ENCODE results near the gene AFF3. TPM values are rescaled to one million over a fixed set of nuclear protein-coding genes. Genes with fewer than 3 reads are reported as not detected.
"Not testable (repeated sequence)": the region's sequence is repeated elsewhere in the genome, so short reads cannot be mapped to it uniquely, and the experiment has no call there.

The AFF3 gene
- total RNA-seq, 1 experiment from 2014 or later, result 4.2 TPM

- DNase-seq (ENCODE audit: low read depth, low spot score); in situ Hi-C loops (cut with HindIII; ENCODE audit: low pct_unique_long_range_greater_than_20kb, low sequenced_read_pairs): not testable (repeated sequence)
Measured at GRCh38 chr2:100091807-100092206, 50.6 kb downstream of the AFF3 start.

- in situ Hi-C loops (cut with HindIII; ENCODE audit: low pct_unique_long_range_greater_than_20kb, low sequenced_read_pairs); DNase-seq (ENCODE audit: low read depth, low spot score): not testable (repeated sequence)
Measured at GRCh38 chr2:100085744-100086143, 56.6 kb downstream of the AFF3 start.

GRCh38 chr2:100083421-100084216 is 58.8 kb downstream of the AFF3 start:
- not testable (repeated sequence) for DNase-seq (ENCODE audit: low read depth, low spot score)

GRCh38 chr2:100082302-100082978 is 60.0 kb downstream of the AFF3 start:
- DNase-seq (ENCODE audit: low read depth, low spot score); in situ Hi-C loops (cut with HindIII; ENCODE audit: low pct_unique_long_range_greater_than_20kb, low sequenced_read_pairs): not testable (repeated sequence)

More at GRCh38 chr2:100083421-100084216, 58.8 kb downstream of the AFF3 start:
- in situ Hi-C loops (cut with HindIII; ENCODE audit: low pct_unique_long_range_greater_than_20kb, low sequenced_read_pairs), result not testable (repeated sequence)

- in situ Hi-C loops (cut with HindIII; ENCODE audit: low pct_unique_long_range_greater_than_20kb, low sequenced_read_pairs), result no loop called here
- no peak for DNase-seq (ENCODE audit: low read depth, low spot score)
Measured at GRCh38 chr2:100077935-100078334, 64.5 kb downstream of the AFF3 start.

- in situ Hi-C loops (cut with HindIII; ENCODE audit: low pct_unique_long_range_greater_than_20kb, low sequenced_read_pairs), result no loop called here
- DNase-seq (ENCODE audit: low read depth, low spot score), result no peak
Measured at GRCh38 chr2:100077456-100077855, 64.9 kb downstream of the AFF3 start.

DNA sequence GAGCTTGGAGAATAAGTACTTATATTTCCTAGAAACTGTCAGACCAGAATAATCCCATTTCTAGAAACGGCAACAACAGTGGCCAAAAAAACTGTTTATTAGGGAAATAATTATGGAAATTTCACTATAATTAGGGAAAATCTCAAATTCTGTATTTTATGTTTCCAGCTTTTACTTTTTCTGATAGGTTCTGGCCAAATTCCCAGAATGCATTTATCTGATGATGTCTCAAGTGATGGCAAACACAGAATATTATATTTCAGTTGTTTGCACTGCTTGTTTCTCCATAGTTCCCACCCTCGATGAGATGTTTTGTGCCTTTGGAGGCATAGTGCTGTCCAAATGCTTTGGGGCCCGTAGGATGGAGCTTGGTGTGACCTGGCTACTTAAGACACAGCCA is 66.9 kb downstream of the AFF3 start:
- in situ Hi-C loops (cut with HindIII; ENCODE audit: low pct_unique_long_range_greater_than_20kb, low sequenced_read_pairs), result no loop called here
- no peak for DNase-seq (ENCODE audit: low read depth, low spot score)

DNA sequence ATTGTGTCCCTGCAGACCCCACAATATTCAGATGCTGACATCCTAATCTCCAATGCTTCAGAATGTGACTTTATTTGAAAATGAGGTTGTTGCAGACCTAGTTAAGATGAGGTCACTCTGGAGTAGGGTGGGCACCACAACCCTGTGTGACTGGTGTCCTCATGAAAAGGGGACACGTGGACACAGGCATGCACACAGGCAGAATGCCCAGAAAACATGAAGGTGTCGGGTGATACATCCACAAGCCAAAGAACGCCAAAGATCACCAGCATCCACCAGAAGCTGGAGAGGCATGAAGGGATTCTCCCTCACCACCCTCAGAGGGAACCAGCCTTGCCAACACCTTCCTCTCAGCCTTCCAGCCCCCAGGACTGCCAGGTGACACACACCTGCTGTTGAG is 69.3 kb downstream of the AFF3 start:
- in situ Hi-C loops (cut with HindIII; ENCODE audit: low pct_unique_long_range_greater_than_20kb, low sequenced_read_pairs), result no loop called here
- DNase-seq (ENCODE audit: low read depth, low spot score), result no peak

DNA sequence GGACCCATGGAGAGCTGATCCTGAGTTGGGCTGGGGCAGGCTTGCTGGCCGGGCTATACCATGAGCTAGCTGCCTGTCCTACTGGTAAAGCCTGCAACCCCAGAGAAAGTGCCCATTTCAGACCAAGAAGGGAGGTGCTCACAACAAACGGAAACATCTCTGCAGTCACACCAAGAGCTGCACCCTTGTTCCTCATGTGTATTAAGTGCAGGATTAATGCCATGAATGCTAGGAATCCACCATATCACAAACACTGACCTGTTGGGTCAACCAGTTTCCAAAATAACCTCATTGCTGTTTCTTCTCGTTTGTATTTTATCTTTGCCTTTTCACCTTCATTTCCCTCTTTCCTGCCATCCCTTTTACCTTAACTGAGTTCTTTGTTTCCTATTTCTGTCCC is 69.9 kb downstream of the AFF3 start:
- DNase-seq (ENCODE audit: low read depth, low spot score), result no peak
- in situ Hi-C loops (cut with HindIII; ENCODE audit: low pct_unique_long_range_greater_than_20kb, low sequenced_read_pairs), result no loop called here

DNA sequence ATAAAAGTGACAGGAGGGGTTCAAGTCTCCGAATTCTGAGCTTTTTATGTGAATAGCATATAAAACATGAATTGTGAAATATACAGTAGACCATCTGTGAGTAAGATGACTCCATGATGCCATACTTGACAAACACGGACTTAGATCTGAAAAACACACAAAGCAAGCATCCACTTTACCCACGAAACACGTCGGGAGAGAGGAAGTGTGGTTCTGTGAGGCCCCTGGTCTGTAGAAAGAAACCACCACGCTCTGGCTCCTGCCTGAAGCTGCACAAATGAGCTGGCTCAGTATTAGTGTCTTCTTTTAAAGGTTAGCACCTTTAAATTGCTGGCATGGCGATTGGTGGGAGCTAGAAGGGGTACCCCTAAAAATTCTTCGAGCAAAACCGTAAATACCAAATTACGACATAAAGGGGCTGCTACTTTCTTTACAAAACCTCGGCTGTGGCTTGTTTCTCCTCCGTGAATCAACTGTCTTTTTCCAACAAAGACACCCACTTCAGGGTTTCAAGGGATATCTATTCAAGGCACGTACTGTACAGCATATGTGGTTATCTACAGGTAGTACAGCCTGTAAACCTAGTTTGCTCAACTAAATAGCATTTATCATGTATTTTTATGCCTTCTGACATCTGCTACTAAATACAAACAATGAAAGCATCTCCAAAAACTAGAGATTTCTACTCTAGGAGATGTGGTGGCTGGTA is 70.9 kb downstream of the AFF3 start:
- no peak for DNase-seq (ENCODE audit: low read depth, low spot score)
- in situ Hi-C loops (cut with HindIII; ENCODE audit: low pct_unique_long_range_greater_than_20kb, low sequenced_read_pairs), result no loop called here

- DNase-seq (ENCODE audit: low read depth, low spot score), result no peak
- in situ Hi-C loops (cut with HindIII; ENCODE audit: low pct_unique_long_range_greater_than_20kb, low sequenced_read_pairs), result no loop called here
Measured at GRCh38 chr2:100070078-100070477, 72.3 kb downstream of the AFF3 start.

DNA sequence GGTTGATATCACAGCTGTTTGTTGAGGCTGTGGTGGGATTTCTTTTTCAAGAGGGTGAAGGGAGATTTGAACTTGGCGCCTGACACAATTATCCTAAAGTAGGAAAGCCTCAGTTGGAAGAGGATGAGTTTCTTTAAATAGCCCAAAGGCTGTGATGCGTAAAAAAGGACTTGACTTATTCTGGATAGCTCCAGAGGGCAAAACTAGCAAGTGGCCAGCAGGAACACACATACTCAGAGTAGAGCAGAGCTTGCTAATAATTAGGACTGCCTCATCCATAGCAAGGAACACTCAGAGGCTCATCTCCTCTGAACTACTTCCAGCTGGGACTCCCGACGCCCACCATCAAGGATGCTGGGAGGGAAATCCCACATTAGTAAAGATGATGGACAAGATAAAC is 74.0 kb downstream of the AFF3 start:
- no peak for DNase-seq (ENCODE audit: low read depth, low spot score)
- in situ Hi-C loops (cut with HindIII; ENCODE audit: low pct_unique_long_range_greater_than_20kb, low sequenced_read_pairs), result no loop called here

DNA sequence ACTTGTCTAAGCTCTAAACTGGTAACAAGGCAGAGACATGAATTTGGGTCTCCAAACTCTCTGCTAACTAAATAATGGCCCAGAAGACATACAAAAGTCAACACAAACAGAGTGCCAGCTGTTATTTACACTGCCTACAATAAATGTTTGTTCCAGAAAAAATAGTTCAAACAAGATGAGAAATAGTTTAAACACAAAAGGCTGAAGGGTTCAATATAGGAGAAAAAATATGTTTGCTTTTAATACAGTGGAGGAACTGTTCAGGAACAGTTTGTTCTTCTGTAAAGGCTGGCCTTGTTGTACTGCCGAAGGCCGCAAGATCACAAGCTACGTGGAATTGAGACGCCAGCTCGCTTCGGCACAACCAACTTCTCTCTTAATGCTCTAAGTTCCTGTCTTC is 74.6 kb downstream of the AFF3 start:
- no peak for DNase-seq (ENCODE audit: low read depth, low spot score)
- in situ Hi-C loops (cut with HindIII; ENCODE audit: low pct_unique_long_range_greater_than_20kb, low sequenced_read_pairs), result no loop called here

DNA sequence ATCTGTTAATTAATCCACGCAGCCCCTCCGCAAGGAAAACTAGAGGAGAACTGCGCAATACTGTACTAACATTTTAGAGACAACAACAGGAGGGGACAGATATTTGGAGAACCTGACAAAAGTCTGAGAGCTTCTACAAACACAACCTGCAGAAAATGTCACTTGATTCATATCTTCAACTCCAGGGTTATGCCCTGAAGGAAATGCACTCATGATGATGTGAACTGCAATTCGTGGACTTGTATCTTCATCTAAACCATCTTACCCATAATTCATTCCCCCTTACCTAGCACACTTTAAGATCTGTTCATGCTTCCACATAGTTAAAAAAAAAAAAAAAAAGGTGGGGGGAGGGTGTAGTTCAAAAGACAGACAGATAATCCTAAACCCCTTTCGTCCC is 75.5 kb downstream of the AFF3 start:
- in situ Hi-C loops (cut with HindIII; ENCODE audit: low pct_unique_long_range_greater_than_20kb, low sequenced_read_pairs), result no loop called here
- DNase-seq (ENCODE audit: low read depth, low spot score), result no peak

DNA sequence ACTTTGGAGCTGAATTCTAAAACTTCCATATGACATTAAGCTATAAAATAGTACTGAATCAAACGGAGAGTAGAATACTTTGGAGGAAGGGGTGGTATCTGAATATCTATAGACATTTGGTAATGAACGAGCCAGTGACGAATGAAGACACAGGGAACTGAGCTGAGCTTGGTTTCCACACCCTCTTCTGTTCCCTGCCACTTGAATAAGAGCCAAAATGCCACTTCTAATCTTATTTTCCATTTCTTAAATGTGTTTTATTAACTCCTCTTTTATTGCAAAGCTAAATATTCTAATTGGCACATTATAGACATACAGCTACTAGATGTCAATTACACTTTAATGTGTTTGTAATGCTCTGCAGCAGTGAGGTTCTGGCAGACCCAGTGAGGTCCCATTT is 76.1 kb downstream of the AFF3 start:
- in situ Hi-C loops (cut with HindIII; ENCODE audit: low pct_unique_long_range_greater_than_20kb, low sequenced_read_pairs), result no loop called here
- DNase-seq (ENCODE audit: low read depth, low spot score), result no peak

DNA sequence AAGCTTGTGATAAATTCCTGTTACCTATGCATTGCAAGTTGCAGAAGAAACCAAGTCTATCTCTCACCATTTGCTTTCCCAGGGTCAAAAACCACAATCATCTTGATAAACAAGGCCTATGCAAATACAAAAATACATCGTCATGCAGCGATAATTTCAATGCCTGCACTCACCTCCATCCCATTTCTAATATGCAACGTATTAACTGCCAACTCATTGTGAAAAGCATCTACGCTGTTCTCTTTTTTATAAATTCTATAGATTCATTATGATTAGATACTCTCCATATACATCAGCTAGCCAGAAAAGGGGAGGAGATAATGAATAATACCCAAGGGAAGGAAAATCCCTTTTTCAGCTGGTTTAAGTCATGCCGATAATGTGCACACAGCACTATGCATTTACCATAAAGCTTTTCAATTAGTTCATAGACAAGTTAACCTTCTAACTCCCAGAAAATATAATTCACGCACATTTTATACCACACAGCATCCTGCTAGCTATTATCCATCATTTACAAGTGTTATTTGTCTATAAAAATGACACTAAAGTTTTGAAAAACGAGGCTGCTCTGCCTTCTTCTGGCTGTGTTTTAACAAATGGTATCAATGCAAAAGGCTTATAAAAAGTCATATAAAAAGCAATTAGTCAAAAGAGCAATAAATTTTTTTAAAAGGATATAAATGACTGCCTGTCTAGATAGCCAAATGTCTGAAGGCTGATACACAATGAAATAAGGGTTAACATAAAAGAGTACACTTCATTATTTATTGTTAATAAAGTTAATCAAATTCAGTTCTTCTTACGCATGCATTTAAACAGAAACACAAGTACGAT is 77.6 kb downstream of the AFF3 start:
- in situ Hi-C loops (cut with HindIII; ENCODE audit: low pct_unique_long_range_greater_than_20kb, low sequenced_read_pairs), result no loop called here
- no peak for DNase-seq (ENCODE audit: low read depth, low spot score)

DNA sequence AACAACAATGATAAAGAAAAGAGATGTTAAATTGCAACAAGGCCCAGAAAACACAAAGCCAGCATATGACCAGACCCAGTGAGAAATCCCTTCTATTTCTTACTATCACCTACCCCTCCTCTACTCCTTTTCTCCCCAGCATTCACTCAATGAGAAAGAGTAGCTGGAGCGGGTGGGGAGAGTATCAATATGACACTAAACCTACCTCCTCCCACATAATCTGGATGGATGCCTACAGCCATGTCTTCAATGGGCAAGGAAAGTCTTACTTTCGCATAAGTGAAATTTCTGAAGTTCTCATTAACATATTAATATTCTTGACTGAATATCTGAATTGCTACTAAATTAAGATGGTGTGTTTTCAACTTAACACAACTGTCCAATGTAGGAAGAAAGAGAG is 78.2 kb downstream of the AFF3 start:
- in situ Hi-C loops (cut with HindIII; ENCODE audit: low pct_unique_long_range_greater_than_20kb, low sequenced_read_pairs), result no loop called here
- DNase-seq (ENCODE audit: low read depth, low spot score), result no peak

GRCh38 chr2:100063459-100063953 is 78.9 kb downstream of the AFF3 start:
- in situ Hi-C loops (cut with HindIII; ENCODE audit: low pct_unique_long_range_greater_than_20kb, low sequenced_read_pairs), result no loop called here
- no peak for DNase-seq (ENCODE audit: low read depth, low spot score)

Measured in SK-MEL-5 (cell line).